Smooth muscle cell (in vitro differentiated cells): ENCODE data around the gene ARHGEF6. TPM values are rescaled to one million over a fixed set of nuclear protein-coding genes. Genes with fewer than 3 reads are reported as not detected.

ENCODE experiments used
- DNase-seq: peaks from one replicate; lab custom pipeline; 2025; ENCODE audit not compliant: unreplicated experiment; lab: John Stamatoyannopoulos, UW
- H2AFZ ChIP-seq: fragments of 200-600 bp; sonication (generic); 2 replicates; pipeline ENCODE4 v1.6.0; 2016; ENCODE audit warnings: antibody characterized with exemption, low read depth, mild to moderate bottlenecking
- H3F3A ChIP-seq: fragments of 200-600 bp; sonication (generic); 2 replicates; pipeline ENCODE4 v1.6.0; 2017; ENCODE audit warnings: antibody characterized with exemption, low read depth
- H3K27ac ChIP-seq: fragments of 200-600 bp; sonication (generic); 2 replicates; pipeline ENCODE4 v1.5.1; 2016; ENCODE audit warnings: low read depth, mild to moderate bottlenecking
- H3K27me3 ChIP-seq: fragments of 200-600 bp; sonication (generic); 2 replicates; pipeline ENCODE4 v1.6.1; 2016; ENCODE audit warnings: low read depth, mild to moderate bottlenecking
- H3K36me3 ChIP-seq: fragments of 200-600 bp; sonication (generic); 2 replicates; pipeline ENCODE4 v1.5.1; 2016; ENCODE audit warnings: low read depth
- H3K4me1 ChIP-seq: fragments of 200-600 bp; sonication (generic); 2 replicates; pipeline ENCODE4 v1.5.1; 2016; ENCODE audit warnings: low read depth
- H3K4me2 ChIP-seq: fragments of 200-600 bp; sonication (generic); 2 replicates; pipeline ENCODE4 v1.6.0; 2016; ENCODE audit warnings: mild to moderate bottlenecking
- H3K4me3 ChIP-seq: fragments of 200-600 bp; sonication (generic); 2 replicates; pipeline ENCODE4 v1.5.1; 2016; ENCODE audit warnings: mild to moderate bottlenecking
- H3K79me2 ChIP-seq: fragments of 200-600 bp; sonication (generic); 2 replicates; pipeline ENCODE4 v1.6.0; 2016; ENCODE audit warnings: low read depth, mild to moderate bottlenecking
- H3K9ac ChIP-seq: fragments of 200-600 bp; sonication (generic); 2 replicates; pipeline ENCODE4 v1.6.0; 2016; ENCODE audit warnings: low read depth
- H3K9me3 ChIP-seq: fragments of 200-600 bp; sonication (generic); replicated peaks from 2 replicates; pipeline ENCODE4 v1.5.1; 2016; ENCODE audit warnings: low read depth
- H4K20me1 ChIP-seq: fragments of 200-600 bp; sonication (generic); 2 replicates; pipeline ENCODE4 v1.6.0; 2016; ENCODE audit warnings: low read depth
- CTCF ChIP-seq: fragments of 200-600 bp; sonication (generic); IDR thresholded peaks from 2 replicates; pipeline ENCODE4 v1.5.1; 2017; ENCODE audit warnings: borderline replicate concordance, mild to moderate bottlenecking, antibody characterized with exemption; ENCODE audit not compliant: insufficient read depth, poor library complexity, severe bottlenecking
- WGBS: methylation state at CpG from one replicate; pipeline ENCODE4 v1.1.7; 2016; ENCODE audit warnings: low lambda C conversion rate; 5-methylcytosine and 5-hydroxymethylcytosine counted together
- polyA plus RNA-seq: library from polyadenylated mRNA; unstranded; fragments of >200 nt; fragmentation: Nextera tagmentation; extraction: Ambion mirVana; gene quantifications from 2 replicates; pipeline ENCODE4 v1.2.1, GENCODE V29; 2016
- total RNA-seq: library from RNA; depleted of rRNA; stranded (reverse); fragments of >200 nt; gene quantifications from 2 replicates; pipeline ENCODE4 v1.2.3, GENCODE V29; 2014

Gene ARHGEF6
- total and polyA plus RNA-seq, 2 experiments from 2014 or later = 2.9 to 4.5 TPM

- no peak overlapping the region for H3K27ac ChIP-seq
- no peaks in the 10 kb centered on the region for H3K36me3 ChIP-seq
Measured at GRCh38 chrX:136752346-136752745, 28.4 kb downstream of the ARHGEF6 start.

GRCh38 chrX:136750364-136750763, 30.4 kb downstream of the ARHGEF6 start:
- WGBS = 40% methylated on average over 2 of the region's 2 CpGs
- no peaks in the 10 kb centered on the region for H3K79me2 ChIP-seq
- H3K4me1 ChIP-seq = no peaks in the 10 kb centered on the region
- H3K9me3 ChIP-seq = no peaks in the 10 kb centered on the region
- no peak overlapping the region for H3K27ac ChIP-seq
- no peaks in the 10 kb centered on the region for H3K36me3 ChIP-seq
- DNase-seq = no peak
- no peak for TF ChIP-seq CTCF
- H4K20me1 ChIP-seq = no peaks in the 10 kb centered on the region
- H3K27me3 ChIP-seq = no peaks in the 10 kb centered on the region
- H3K4me3 ChIP-seq = no peak overlapping the region
- H3K9ac ChIP-seq = no peak overlapping the region
- no peaks in the 10 kb centered on the region for H3F3A ChIP-seq
- no peak overlapping the region for H2AFZ ChIP-seq
- no peak overlapping the region for H3K4me2 ChIP-seq

More at GRCh38 chrX:136752346-136752745, 28.4 kb downstream of the ARHGEF6 start:
- no peaks in the 10 kb centered on the region for H3K9me3 ChIP-seq
- no peaks in the 10 kb centered on the region for H3F3A ChIP-seq
- no peak overlapping the region for H3K9ac ChIP-seq
- TF ChIP-seq CTCF = no peak
- H3K4me1 ChIP-seq = no peaks in the 10 kb centered on the region
- H2AFZ ChIP-seq = no peak overlapping the region
- no peaks in the 10 kb centered on the region for H3K79me2 ChIP-seq
- no peaks in the 10 kb centered on the region for H3K27me3 ChIP-seq
- no peak overlapping the region for H3K4me2 ChIP-seq
- no peaks in the 10 kb centered on the region for H4K20me1 ChIP-seq
- 70% methylated on average over 4 of the region's 4 CpGs for WGBS
- no peak overlapping the region for H3K4me3 ChIP-seq
- DNase-seq = no peak

DNA sequence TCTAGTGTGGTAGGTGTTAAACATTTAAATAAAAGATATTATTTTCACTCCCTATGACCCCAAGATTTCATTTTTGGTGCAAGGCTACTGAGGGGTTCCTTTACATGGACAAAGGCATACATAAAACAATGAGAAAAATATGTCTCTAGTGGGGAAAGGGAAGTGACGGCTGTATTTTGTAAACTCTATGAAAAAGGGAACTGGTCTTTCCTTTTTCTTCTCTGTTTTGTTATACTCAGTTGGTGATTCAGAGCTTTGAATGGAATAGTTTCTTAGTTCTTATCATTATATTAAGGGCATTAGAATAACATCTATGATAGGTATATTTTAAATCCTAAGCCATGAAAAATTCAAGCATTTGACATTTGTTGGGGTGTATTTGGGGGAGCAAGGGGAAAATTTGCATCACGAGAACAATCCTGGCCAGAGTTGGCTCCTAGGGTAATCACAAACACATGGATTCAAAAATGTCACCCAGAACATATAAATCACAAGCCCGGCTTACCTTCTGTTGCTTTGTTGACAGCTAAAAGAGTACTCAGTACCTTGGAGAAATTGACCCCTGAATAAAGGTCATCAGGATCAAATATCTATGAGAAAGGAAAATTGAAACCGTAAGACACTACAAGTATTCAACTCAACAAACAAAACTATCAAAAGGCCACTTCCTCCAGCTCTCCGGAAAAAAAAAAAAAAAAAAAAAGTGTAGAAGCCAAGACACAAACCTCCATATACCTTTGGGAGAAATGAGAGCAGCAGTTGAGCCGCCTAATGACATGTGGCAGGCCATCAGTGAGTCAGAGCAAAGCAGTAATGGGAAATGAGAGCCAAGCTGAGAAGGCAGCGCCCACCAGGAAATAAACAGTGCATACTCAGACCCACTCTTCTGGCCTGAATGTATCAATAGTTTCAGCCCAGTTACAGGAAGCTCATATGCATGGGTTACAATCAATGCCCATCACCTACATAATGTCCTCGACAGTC, 33.4 kb downstream of the ARHGEF6 start:
- H3K4me2 ChIP-seq = no peak overlapping the region
- no peaks in the 10 kb centered on the region for H3K4me1 ChIP-seq
- H3K9ac ChIP-seq = no peak overlapping the region
- H3K79me2 ChIP-seq = no peaks in the 10 kb centered on the region
- H3K36me3 ChIP-seq = no peaks in the 10 kb centered on the region
- H3K4me3 ChIP-seq = no peak overlapping the region
- no peaks in the 10 kb centered on the region for H3K9me3 ChIP-seq
- 60% methylated on average over 8 of the region's 8 CpGs for WGBS
- no peaks in the 10 kb centered on the region for H4K20me1 ChIP-seq
- DNase-seq = no peak
- TF ChIP-seq CTCF = no peak
- H3F3A ChIP-seq = no peaks in the 10 kb centered on the region
- no peak overlapping the region for H3K27ac ChIP-seq
- H2AFZ ChIP-seq = no peak overlapping the region
- no peaks in the 10 kb centered on the region for H3K27me3 ChIP-seq
